Measurements from ENCODE around the gene DACT2.

DNA sequence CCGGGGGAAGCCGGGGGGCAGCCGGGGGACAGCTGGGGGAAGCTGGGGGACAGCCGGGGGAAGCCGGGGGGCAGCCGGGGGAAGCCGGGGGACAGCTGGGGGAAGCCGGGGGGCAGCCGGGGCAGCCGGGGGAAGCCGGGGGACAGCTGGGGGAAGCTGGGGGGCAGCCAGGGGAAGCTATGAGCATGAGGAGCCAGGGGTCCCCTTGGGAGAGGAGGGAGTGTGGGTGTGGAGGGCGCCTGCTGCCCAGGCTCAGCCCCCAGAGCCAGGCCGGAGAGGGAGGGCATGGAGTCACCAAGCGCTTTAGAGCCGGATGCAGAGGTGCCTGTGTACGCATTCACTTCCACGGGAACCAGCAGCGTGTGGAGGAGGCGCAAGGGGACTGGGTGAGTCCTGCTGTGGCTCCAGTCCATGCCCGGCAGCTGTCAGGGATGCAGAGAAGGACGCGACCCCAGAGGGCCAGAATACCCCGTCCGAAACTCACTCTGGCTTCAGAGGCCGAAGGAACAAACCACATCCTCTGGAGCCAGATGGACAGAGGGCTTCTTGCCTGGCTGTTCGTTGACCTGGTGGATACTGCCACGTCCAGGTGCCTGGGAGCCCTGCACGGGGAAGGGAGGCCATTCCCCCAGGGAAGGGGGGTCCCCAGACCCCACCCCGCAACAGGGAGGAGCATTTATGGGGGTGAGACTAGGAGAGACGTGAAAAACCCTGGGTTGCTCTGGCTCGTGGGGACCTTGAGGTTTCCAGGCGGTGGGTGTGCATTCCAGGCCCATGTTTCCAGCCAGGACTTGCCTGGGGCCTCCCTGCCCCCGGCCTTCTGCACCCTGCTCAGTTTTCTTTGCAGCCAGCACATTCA is 26.5 kb upstream of the DACT2 start:
- TF ChIP-seq, protein P1, sequence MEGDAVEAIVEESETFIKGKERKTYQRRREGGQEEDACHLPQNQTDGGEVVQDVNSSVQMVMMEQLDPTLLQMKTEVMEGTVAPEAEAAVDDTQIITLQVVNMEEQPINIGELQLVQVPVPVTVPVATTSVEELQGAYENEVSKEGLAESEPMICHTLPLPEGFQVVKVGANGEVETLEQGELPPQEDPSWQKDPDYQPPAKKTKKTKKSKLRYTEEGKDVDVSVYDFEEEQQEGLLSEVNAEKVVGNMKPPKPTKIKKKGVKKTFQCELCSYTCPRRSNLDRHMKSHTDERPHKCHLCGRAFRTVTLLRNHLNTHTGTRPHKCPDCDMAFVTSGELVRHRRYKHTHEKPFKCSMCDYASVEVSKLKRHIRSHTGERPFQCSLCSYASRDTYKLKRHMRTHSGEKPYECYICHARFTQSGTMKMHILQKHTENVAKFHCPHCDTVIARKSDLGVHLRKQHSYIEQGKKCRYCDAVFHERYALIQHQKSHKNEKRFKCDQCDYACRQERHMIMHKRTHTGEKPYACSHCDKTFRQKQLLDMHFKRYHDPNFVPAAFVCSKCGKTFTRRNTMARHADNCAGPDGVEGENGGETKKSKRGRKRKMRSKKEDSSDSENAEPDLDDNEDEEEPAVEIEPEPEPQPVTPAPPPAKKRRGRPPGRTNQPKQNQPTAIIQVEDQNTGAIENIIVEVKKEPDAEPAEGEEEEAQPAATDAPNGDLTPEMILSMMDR (IDR thresholded peaks at IDR 0.05): no peak
- TF ChIP-seq POLR2A (IDR thresholded peaks at IDR 0.05): no peak

Data from right lobe of liver (tissue), 4 donors.